Pancreas (tissue), 10 donors: Measurements from ENCODE around the gene WWP2. TPM values are rescaled to one million over a fixed set of nuclear protein-coding genes. Genes with fewer than 3 reads are reported as not detected.

Experiments used
- ATAC-seq, 4 donors: fragments of 200-7000 bp; cut with Tn5 transposase; one replicate each; pipeline versions ENCODE4 v1.8.0 to v1.9.1; 2020; ENCODE audit warnings: mild to moderate bottlenecking in 4 of 4, moderate library complexity in 4 of 4
- DNase-seq, 6 donors: peaks; one replicate each; pipeline ENCODE4 v3.0.0-alpha.2; 2020
- FAIRE-seq: peaks from 2 replicates; lab custom pipeline; 2012; peaks lifted over from hg19 to GRCh38; lab: Jason Lieb, UNC
- H3K27ac ChIP-seq, 4 donors: fragments of 200-600 bp; sonication (generic); 1 replicate in 3 of 4; 2 replicates in 1 of 4; pipeline versions ENCODE4 v1.5.0 to v1.8.0; 2020
- H3K27me3 ChIP-seq, 4 donors: fragments of 200-600 bp; one replicate each; pipeline ENCODE4 v1.8.0; 2021
- H3K36me3 ChIP-seq, 3 donors: fragments of 200-600 bp; sonication (generic) in 1 of 3; one replicate each; pipeline versions ENCODE4 v1.5.0 to v1.8.0; 2020 to 2021
- H3K4me1 ChIP-seq, 3 donors: fragments of 200-600 bp; one replicate each; pipeline ENCODE4 v1.8.0; 2021
- H3K4me3 ChIP-seq, 4 donors: fragments of 200-600 bp; sonication (generic) in 2 of 4; one replicate each; pipeline versions ENCODE4 v1.5.0 to v1.8.0; 2020 to 2021
- H3K9me3 ChIP-seq, 4 donors: fragments of 200-600 bp; one replicate each; pipeline ENCODE4 v1.8.0; 2021
- WGBS, 2 donors: extraction: QIAGEN DNeasy Blood & Tissue Kit; methylation state at CpG; one replicate each; pipeline ENCODE4 v1.1.7; 2013; 5-methylcytosine and 5-hydroxymethylcytosine counted together
- intact Hi-C, 3 donors: fragments of 100-400 bp; cut with DNase I; formaldehyde crosslinking; loops; one replicate each; pipeline versions ENCODE4 v1.11.1 to v1.14.2; 2022
- polyA plus RNA-seq, 2 donors: library from polyadenylated mRNA; stranded (reverse); fragments of 200-250 nt; gene quantifications; one replicate each; pipeline ENCODE4 v1.2.3, GENCODE V29; 2013
- total RNA-seq, 6 donors: library from RNA; stranded (reverse); fragmentation: NEBNext Ultra II Directional in 4 of 6; extraction: Animal tissue kit (Norgen Biotek cat#: 25700) in 4 of 6; gene quantifications; one replicate each; pipeline versions ENCODE4 v1.2.1 to v1.2.4, GENCODE V29; 2021 to 2023
- TF ChIP-seq, protein P1 (sequence below), 4 donors: fragments of 200-600 bp; sonication (generic) in 3 of 4; IDR thresholded peaks; one replicate each; pipeline versions ENCODE4 v1.5.0 to v1.8.0; 2021; ENCODE audit warnings: antibody characterized with exemption in 4 of 4
- donor health status: healthy with polysubstance abuse.
- donor health status: DM: no; HTN: no; CAD: no; lungs with moderate emphysema.
- donor health status: DM: no; HTN: no; CAD: no.
- donor health status: control.
- donor health status: control.
- donor health status: Bipolar disorder and iron deficiency.
- donor health status: DM: yes; HTN: yes; CAD: no.
- donor health status: DM: no; HTN: no; CAD: no.
- donor health status: DM: no; HTN: no; CAD: no.
- donor health status: DM: yes; HTN: yes; CAD: no.

WWP2 gene
- total and polyA plus RNA-seq, 8 donors, result 27.4 to 50.4 (median 35.4) TPM

- no peaks in the 10 kb centered on the region for H3K27me3 ChIP-seq
- 86 to 90% methylated on average over 7 of the region's 7 CpGs for WGBS, 2 donors
- FAIRE-seq (no peak), DNase-seq (no peak), ATAC-seq (no peak)
- peaks cover 0 to 7% (median 0%) of the 10 kb centered on the region in 3 donors for H3K36me3 ChIP-seq
- H3K4me3 ChIP-seq, result no peak overlapping the region
- peak overlapping the region in 2 of 4 donors; percentile 69 to 87 for H3K27ac ChIP-seq
- H3K4me1 ChIP-seq, result no peaks in the 10 kb centered on the region
- H3K9me3 ChIP-seq, result no peaks in the 10 kb centered on the region
- intact Hi-C loops, result no loop called here
- TF ChIP-seq, protein P1, sequence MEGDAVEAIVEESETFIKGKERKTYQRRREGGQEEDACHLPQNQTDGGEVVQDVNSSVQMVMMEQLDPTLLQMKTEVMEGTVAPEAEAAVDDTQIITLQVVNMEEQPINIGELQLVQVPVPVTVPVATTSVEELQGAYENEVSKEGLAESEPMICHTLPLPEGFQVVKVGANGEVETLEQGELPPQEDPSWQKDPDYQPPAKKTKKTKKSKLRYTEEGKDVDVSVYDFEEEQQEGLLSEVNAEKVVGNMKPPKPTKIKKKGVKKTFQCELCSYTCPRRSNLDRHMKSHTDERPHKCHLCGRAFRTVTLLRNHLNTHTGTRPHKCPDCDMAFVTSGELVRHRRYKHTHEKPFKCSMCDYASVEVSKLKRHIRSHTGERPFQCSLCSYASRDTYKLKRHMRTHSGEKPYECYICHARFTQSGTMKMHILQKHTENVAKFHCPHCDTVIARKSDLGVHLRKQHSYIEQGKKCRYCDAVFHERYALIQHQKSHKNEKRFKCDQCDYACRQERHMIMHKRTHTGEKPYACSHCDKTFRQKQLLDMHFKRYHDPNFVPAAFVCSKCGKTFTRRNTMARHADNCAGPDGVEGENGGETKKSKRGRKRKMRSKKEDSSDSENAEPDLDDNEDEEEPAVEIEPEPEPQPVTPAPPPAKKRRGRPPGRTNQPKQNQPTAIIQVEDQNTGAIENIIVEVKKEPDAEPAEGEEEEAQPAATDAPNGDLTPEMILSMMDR (IDR thresholded peaks at IDR 0.05), result no peak
Observed at GRCh38 chr16:69889295-69889964, 127.3 kb downstream of the WWP2 start.

GRCh38 chr16:69890114-69890891 is 128.2 kb downstream of the WWP2 start:
- Histone ChIP-seq H3K27me3 (no peaks in the 10 kb centered on the region), H3K9me3 (no peaks in the 10 kb centered on the region), H3K36me3 (peaks cover 0 to 7% (median 0%) of the 10 kb centered on the region in 3 donors), H3K27ac (peak overlapping the region; percentile 30 to 87 (median 66)), H3K4me1 (no peaks in the 10 kb centered on the region), H3K4me3 (no peak overlapping the region)
- FAIRE-seq, result no peak
- peak; percentile 76 to 93 (median 90) for ATAC-seq
- peak in 3 of 6 donors; percentile 30 to 54 (median 46) for DNase-seq
- TF ChIP-seq, protein P1 (IDR thresholded peaks at IDR 0.05), result no peak
- intact Hi-C loops, result no loop called here
- WGBS, 2 donors, result 62 to 72% methylated on average over 17 of the region's 17 CpGs

- FAIRE-seq (no peak), ATAC-seq (peak in 3 of 4 donors; percentile 17 to 24 (median 23)), DNase-seq (no peak)
- 73 to 77% methylated on average over 8 of the region's 8 CpGs for WGBS, 2 donors
- no peak overlapping the region for H3K4me3 ChIP-seq
- no peaks in the 10 kb centered on the region for H3K4me1 ChIP-seq
- intact Hi-C loops, result no loop called here
- no peaks in the 10 kb centered on the region for H3K27me3 ChIP-seq
- peak overlapping the region; percentile 30 to 87 (median 66) for H3K27ac ChIP-seq
- TF ChIP-seq, protein P1 (IDR thresholded peaks at IDR 0.05), result no peak
- no peaks in the 10 kb centered on the region for H3K9me3 ChIP-seq
- H3K36me3 ChIP-seq, result peaks cover 0 to 7% (median 0%) of the 10 kb centered on the region in 3 donors
Observed at GRCh38 chr16:69890892-69891282, 128.8 kb downstream of the WWP2 start.

- Histone ChIP-seq H3K9me3 (no peaks in the 10 kb centered on the region), H3K4me1 (no peaks in the 10 kb centered on the region), H3K27ac (no peak overlapping the region), H3K27me3 (no peaks in the 10 kb centered on the region), H3K36me3 (peaks cover 0 to 7% (median 0%) of the 10 kb centered on the region in 3 donors), H3K4me3 (no peak overlapping the region)
- no peak for FAIRE-seq
- TF ChIP-seq, protein P1 (IDR thresholded peaks at IDR 0.05), result no peak
- no peak for ATAC-seq
- intact Hi-C loops, result no loop called here
- 92 to 95% methylated on average over 2 of the region's 2 CpGs for WGBS, 2 donors
- DNase-seq, result no peak
Observed at GRCh38 chr16:69892378-69892777, 130.2 kb downstream of the WWP2 start.
